Astrocyte (in vitro differentiated cells and primary cell): ENCODE data around the gene CNTNAP2. TPM values are rescaled to one million over a fixed set of nuclear protein-coding genes. Genes with fewer than 3 reads are reported as not detected.

Experiments used
- DNase-seq: peaks from one replicate; pipeline ENCODE4 v3.0.0-alpha.2; 2010; ENCODE audit warnings: low read depth
- FAIRE-seq: peaks from 2 replicates; lab custom pipeline; 2011; peaks lifted over from hg19 to GRCh38; lab: Jason Lieb, UNC
- H2AFZ ChIP-seq: 2 replicates; pipeline ENCODE4 v1.6.0; 2012; ENCODE audit warnings: low read depth, low read length, inconsistent platforms
- H3K27ac ChIP-seq: 2 replicates; pipeline ENCODE4 v1.5.1; 2011; ENCODE audit warnings: low read depth, low read length, inconsistent platforms
- H3K27me3 ChIP-seq: 2 replicates; pipeline ENCODE4 v1.6.0; 2011; ENCODE audit warnings: low read length, inconsistent platforms; ENCODE audit not compliant: insufficient read depth
- H3K36me3 ChIP-seq: 2 replicates; pipeline ENCODE4 v1.5.1; 2011; ENCODE audit warnings: low read length, inconsistent platforms; ENCODE audit not compliant: insufficient read depth
- H3K4me1 ChIP-seq: 2 replicates; pipeline ENCODE4 v1.5.1; 2011; ENCODE audit warnings: low read length, inconsistent platforms; ENCODE audit not compliant: insufficient read depth
- H3K4me2 ChIP-seq: 2 replicates; pipeline ENCODE4 v1.6.0; 2012; ENCODE audit warnings: low read length, inconsistent platforms
- H3K4me3 ChIP-seq: 2 replicates; pipeline ENCODE4 v1.5.1; 2011; ENCODE audit warnings: low read depth, mild to moderate bottlenecking, low read length, inconsistent platforms; ENCODE audit not compliant: insufficient read depth
- H3K79me2 ChIP-seq: 2 replicates; pipeline ENCODE4 v1.6.0; 2012; ENCODE audit warnings: mild to moderate bottlenecking, low read length, inconsistent platforms; ENCODE audit not compliant: insufficient read depth
- H3K9ac ChIP-seq: 2 replicates; pipeline ENCODE4 v1.6.0; 2012; ENCODE audit warnings: mild to moderate bottlenecking, low read length, inconsistent platforms
- H3K9me3 ChIP-seq: 2 replicates; pipeline ENCODE4 v1.5.1; 2012; ENCODE audit warnings: low read depth, mild to moderate bottlenecking, low read length, inconsistent platforms; ENCODE audit not compliant: insufficient read depth
- H4K20me1 ChIP-seq: 2 replicates; pipeline ENCODE4 v1.6.0; 2012; ENCODE audit warnings: low read length, inconsistent platforms; ENCODE audit not compliant: insufficient read depth
- H3K27ac Mint-ChIP-seq: one replicate; pipeline ENCODE4 v1.8.0; 2021; ENCODE audit warnings: mild to moderate bottlenecking, mixed read lengths; ENCODE audit not compliant: unreplicated experiment
- H3K27me3 Mint-ChIP-seq: one replicate; pipeline ENCODE4 v1.8.0; 2021; ENCODE audit warnings: low read depth, mixed read lengths; ENCODE audit not compliant: unreplicated experiment
- H3K36me3 Mint-ChIP-seq: one replicate; pipeline ENCODE4 v1.8.0; 2021; ENCODE audit warnings: low read depth, mixed read lengths; ENCODE audit not compliant: unreplicated experiment
- H3K4me1 Mint-ChIP-seq: one replicate; pipeline ENCODE4 v1.8.0; 2021; ENCODE audit warnings: low read depth, mixed read lengths; ENCODE audit not compliant: unreplicated experiment
- H3K4me3 Mint-ChIP-seq: one replicate; pipeline ENCODE4 v1.8.0; 2021; ENCODE audit warnings: mild to moderate bottlenecking, moderate library complexity, mixed read lengths; ENCODE audit not compliant: unreplicated experiment
- H3K9me3 Mint-ChIP-seq: one replicate; pipeline ENCODE4 v1.8.0; 2021; ENCODE audit warnings: mild to moderate bottlenecking, mixed read lengths; ENCODE audit not compliant: unreplicated experiment
- EZH2 ChIP-seq: IDR thresholded peaks from 2 replicates; pipeline ENCODE4 v1.6.1; 2012; ENCODE audit warnings: mild to moderate bottlenecking, low read length, inconsistent platforms; ENCODE audit not compliant: insufficient read depth
- total RNA-seq: library from RNA; stranded (reverse); gene quantifications from 2 replicates; pipeline ENCODE4 v1.2.1, GENCODE V29; 2021
- TF ChIP-seq, protein P1 (sequence below): IDR thresholded peaks from 2 replicates; pipeline ENCODE4 v1.5.1; 2011; ENCODE audit warnings: low read depth, mild to moderate bottlenecking, inconsistent platforms, low read length, moderate library complexity; ENCODE audit not compliant: insufficient read depth

The CNTNAP2 gene
- total RNA-seq, 1 donor from 2014 or later: 20.0 TPM

DNA sequence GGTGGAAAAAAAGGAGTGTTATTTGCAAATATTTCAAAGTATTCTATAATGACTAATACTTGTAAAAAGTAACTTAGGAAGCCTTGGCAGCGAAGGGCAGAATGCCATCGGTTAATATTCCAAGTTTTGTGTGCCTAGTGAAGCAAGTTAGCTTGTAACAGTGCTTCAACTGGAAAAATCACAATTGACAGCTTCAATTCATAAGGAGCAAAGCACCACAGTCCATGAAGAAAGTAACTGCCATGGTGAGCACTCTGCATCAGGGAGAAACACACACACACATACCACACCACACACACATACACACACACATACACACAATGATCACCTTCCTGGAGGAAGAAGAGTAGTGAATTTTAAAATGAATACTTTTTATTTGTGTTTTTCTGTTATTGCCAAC lies 298.3 kb downstream of the CNTNAP2 start:
- DNase-seq: no peak
- H3K27me3 ChIP-seq: no peaks in the 10 kb centered on the region
- H3K9me3 ChIP-seq: no peaks in the 10 kb centered on the region
- Mint-ChIP-seq H3K27me3 (no peaks in the 10 kb centered on the region), H3K9me3 (no peaks in the 10 kb centered on the region), H3K4me1 (no peaks in the 10 kb centered on the region), H3K4me3 (no peak overlapping the region), H3K36me3 (no peaks in the 10 kb centered on the region), H3K27ac (no peak overlapping the region)
- H4K20me1 ChIP-seq: no peaks in the 10 kb centered on the region
- H3K9ac ChIP-seq: no peak overlapping the region
- H3K4me2 ChIP-seq: no peak overlapping the region
- no peaks in the 10 kb centered on the region for H3K4me1 ChIP-seq
- no peak overlapping the region for H2AFZ ChIP-seq
- TF ChIP-seq, protein P1, sequence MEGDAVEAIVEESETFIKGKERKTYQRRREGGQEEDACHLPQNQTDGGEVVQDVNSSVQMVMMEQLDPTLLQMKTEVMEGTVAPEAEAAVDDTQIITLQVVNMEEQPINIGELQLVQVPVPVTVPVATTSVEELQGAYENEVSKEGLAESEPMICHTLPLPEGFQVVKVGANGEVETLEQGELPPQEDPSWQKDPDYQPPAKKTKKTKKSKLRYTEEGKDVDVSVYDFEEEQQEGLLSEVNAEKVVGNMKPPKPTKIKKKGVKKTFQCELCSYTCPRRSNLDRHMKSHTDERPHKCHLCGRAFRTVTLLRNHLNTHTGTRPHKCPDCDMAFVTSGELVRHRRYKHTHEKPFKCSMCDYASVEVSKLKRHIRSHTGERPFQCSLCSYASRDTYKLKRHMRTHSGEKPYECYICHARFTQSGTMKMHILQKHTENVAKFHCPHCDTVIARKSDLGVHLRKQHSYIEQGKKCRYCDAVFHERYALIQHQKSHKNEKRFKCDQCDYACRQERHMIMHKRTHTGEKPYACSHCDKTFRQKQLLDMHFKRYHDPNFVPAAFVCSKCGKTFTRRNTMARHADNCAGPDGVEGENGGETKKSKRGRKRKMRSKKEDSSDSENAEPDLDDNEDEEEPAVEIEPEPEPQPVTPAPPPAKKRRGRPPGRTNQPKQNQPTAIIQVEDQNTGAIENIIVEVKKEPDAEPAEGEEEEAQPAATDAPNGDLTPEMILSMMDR: no peak
- no peak overlapping the region for H3K27ac ChIP-seq
- no peak for FAIRE-seq
- no peak overlapping the region for H3K4me3 ChIP-seq
- H3K36me3 ChIP-seq: no peaks in the 10 kb centered on the region
- no peaks in the 10 kb centered on the region for H3K79me2 ChIP-seq

DNA sequence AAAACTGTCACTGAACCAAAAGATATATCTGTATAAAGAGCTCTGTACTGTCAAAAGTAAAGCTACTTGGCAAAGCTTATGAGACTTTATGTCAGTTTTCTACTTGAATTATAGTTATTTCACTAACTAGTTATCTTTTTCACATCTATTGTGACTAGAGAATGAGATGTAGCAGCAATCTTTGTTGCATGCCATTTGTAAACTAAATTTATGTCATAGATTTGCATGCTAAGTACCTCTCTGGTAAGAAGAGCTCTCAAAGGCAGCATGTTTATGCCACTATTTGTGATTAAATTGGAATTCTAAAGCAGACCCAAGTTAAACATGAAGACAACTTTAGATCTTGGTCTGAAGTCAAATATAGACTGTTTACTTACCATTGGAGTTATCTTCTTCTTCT lies 300.6 kb downstream of the CNTNAP2 start:
- Histone ChIP-seq H3K9me3 (no peaks in the 10 kb centered on the region), H3K36me3 (no peaks in the 10 kb centered on the region), H3K4me1 (no peaks in the 10 kb centered on the region), H3K4me2 (no peak overlapping the region), H2AFZ (no peak overlapping the region), H3K79me2 (no peaks in the 10 kb centered on the region), H3K27me3 (no peaks in the 10 kb centered on the region), H4K20me1 (no peaks in the 10 kb centered on the region), H3K4me3 (no peak overlapping the region), H3K9ac (no peak overlapping the region), H3K27ac (no peak overlapping the region)
- TF ChIP-seq, protein P1: no peak
- TF ChIP-seq EZH2: no peak
- DNase-seq: no peak
- no peak for FAIRE-seq
- Mint-ChIP-seq H3K4me1 (no peaks in the 10 kb centered on the region), H3K36me3 (no peaks in the 10 kb centered on the region), H3K27me3 (no peaks in the 10 kb centered on the region), H3K9me3 (no peaks in the 10 kb centered on the region), H3K27ac (no peak overlapping the region), H3K4me3 (no peak overlapping the region)

DNA sequence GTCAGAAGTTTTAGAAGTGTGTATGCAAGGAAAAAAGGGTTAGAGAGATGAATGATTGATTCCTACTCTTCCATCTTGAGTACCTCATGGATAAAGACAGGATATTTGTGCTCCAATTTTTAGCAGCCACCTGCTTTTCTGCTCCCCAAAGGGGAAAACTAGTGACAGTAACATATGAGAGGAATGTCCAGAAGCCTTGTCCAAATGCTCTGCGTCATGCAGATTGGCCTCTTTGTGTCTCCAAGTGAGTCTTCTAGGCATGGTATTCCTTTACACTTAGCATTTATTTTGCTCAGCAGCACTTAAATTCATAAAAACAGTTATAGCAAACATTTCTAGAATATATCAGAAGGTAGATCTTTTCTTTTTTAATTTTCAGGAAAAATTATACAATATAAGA lies 306.8 kb downstream of the CNTNAP2 start:
- Histone ChIP-seq H2AFZ (no peak overlapping the region), H3K4me1 (no peaks in the 10 kb centered on the region), H3K9ac (no peak overlapping the region), H3K27me3 (no peaks in the 10 kb centered on the region), H3K27ac (no peak overlapping the region), H3K9me3 (no peaks in the 10 kb centered on the region), H4K20me1 (no peaks in the 10 kb centered on the region), H3K4me2 (no peak overlapping the region), H3K4me3 (no peak overlapping the region), H3K36me3 (no peaks in the 10 kb centered on the region), H3K79me2 (no peaks in the 10 kb centered on the region)
- Mint-ChIP-seq H3K27ac (no peak overlapping the region), H3K36me3 (no peaks in the 10 kb centered on the region), H3K27me3 (no peaks in the 10 kb centered on the region), H3K4me3 (no peak overlapping the region), H3K4me1 (no peaks in the 10 kb centered on the region), H3K9me3 (no peaks in the 10 kb centered on the region)
- no peak for DNase-seq
- no peak for FAIRE-seq
- TF ChIP-seq, protein P1: no peak
- TF ChIP-seq EZH2: no peak
